Brain microvascular endothelial cell (primary cell): Measurements from ENCODE around the gene TMEM139.

Source experiments
- DNase-seq: peaks from one replicate; pipeline ENCODE4 v3.0.0-alpha.2; 2020
- H3K27ac ChIP-seq: fragments of 250-450 bp; sonication (Bioruptor Pico); 2 replicates; pipeline ENCODE4 v1.5.1; 2020; ENCODE audit warnings: mild to moderate bottlenecking, moderate library complexity
- H3K27me3 ChIP-seq: fragments of 250-450 bp; sonication (Bioruptor Pico); replicated peaks from 2 replicates; pipeline ENCODE4 v1.5.1; 2020; ENCODE audit warnings: mild to moderate bottlenecking
- H3K36me3 ChIP-seq: fragments of 250-450 bp; sonication (Bioruptor Pico); replicated peaks from 2 replicates; pipeline ENCODE4 v1.5.1; 2020; ENCODE audit warnings: mild to moderate bottlenecking
- H3K4me3 ChIP-seq: 2 replicates; pipeline ENCODE4 v1.5.1; 2011; ENCODE audit warnings: low read depth, mild to moderate bottlenecking, control low read depth, low read length, moderate library complexity
- CTCF ChIP-seq: IDR thresholded peaks from 2 replicates; pipeline ENCODE4 v1.5.1; 2011; ENCODE audit warnings: low read depth, mild to moderate bottlenecking, moderate library complexity, low read length, control low read depth, inconsistent platforms; ENCODE audit errors: missing control alignments
- in situ Hi-C: cut with HindIII; loops from 2 replicates; pipeline ENCODE4 v1.10.0; 2017; ENCODE audit warnings: low sequenced_read_pairs, low pct_ligation_motif_present

TMEM139 gene

GRCh38 chr7:143252006-143252405, 32.8 kb upstream of the TMEM139 start:
- no peak for TF ChIP-seq CTCF
- Histone ChIP-seq H3K36me3 (no peaks in the 10 kb centered on the region), H3K27me3 (no peaks in the 10 kb centered on the region), H3K27ac (no peak overlapping the region), H3K4me3 (no peak overlapping the region)
- in situ Hi-C loops: no loop called here
- DNase-seq: no peak

DNA sequence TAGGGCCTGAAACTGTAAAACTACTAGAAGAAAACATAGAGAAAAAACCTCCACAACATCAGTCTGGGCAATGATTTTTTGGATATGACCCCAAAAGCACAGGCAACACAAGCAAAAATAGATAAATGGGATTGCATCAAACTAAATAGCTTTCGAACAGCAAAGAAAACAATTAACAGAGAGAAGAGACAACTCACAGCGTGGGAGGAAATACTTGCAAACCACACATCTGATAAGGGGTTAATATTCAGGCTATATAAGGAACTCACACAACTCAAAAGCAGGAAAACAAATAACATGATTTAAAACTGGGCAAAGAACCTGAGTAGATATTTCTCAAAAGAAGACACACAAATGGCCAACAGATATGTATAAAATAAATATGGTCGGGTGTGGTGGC, 29.2 kb upstream of the TMEM139 start:
- in situ Hi-C loops: no loop called here
- Histone ChIP-seq H3K27me3 (no peaks in the 10 kb centered on the region), H3K27ac (no peak overlapping the region), H3K36me3 (no peaks in the 10 kb centered on the region), H3K4me3 (no peak overlapping the region)
- DNase-seq: peak; percentile 48
- no peak for TF ChIP-seq CTCF

DNA sequence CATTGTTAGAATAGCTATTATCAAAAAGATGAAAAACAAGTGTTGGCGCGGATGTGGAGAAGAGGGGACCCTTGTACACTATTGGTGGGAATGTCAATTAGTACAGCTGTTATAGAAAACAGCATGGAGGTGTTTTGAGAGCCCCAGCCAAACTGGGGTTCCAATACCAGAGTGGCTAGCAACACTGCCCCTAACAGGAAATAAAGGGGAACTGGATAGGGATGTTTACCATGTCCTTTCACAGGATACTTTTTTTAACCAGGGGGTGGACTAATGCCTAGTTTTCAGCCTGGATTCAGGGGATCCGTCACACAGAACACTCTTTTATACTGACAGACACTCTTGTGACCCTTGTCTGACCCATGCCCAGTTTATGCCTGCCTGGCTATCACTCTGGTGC, 28.4 kb upstream of the TMEM139 start:
- in situ Hi-C loops: no loop called here
- H3K4me3 ChIP-seq: no peak overlapping the region
- peak; percentile 34 for TF ChIP-seq CTCF
- no peak for DNase-seq
- H3K36me3 ChIP-seq: no peaks in the 10 kb centered on the region
- no peak overlapping the region for H3K27ac ChIP-seq
- H3K27me3 ChIP-seq: no peaks in the 10 kb centered on the region

DNA sequence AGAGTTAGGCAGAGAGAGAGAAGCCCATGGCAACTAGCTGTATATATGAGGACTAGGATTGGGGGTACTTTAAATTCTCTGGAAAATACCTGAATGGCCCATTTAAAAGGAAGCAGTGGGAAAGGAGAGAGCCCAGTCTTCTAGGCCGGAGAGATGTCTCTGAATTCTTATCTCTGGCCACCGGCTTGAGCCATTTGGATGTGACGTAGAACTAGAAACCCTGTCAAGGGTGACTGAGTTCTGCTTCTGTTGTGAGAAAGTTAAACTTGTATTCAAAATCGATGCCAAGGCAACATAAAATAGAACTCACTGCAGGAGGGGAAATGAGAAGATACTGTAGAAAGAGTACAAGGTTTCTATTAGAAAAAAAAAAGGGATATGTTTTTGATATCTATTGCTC, 27.8 kb upstream of the TMEM139 start:
- DNase-seq: no peak
- Histone ChIP-seq H3K36me3 (no peaks in the 10 kb centered on the region), H3K27ac (no peak overlapping the region), H3K27me3 (no peaks in the 10 kb centered on the region), H3K4me3 (no peak overlapping the region)
- in situ Hi-C loops: no loop called here
- TF ChIP-seq CTCF: no peak

- in situ Hi-C loops: no loop called here
- Histone ChIP-seq H3K27ac (no peak overlapping the region), H3K36me3 (no peaks in the 10 kb centered on the region), H3K27me3 (no peaks in the 10 kb centered on the region), H3K4me3 (no peak overlapping the region)
- no peak for DNase-seq
- TF ChIP-seq CTCF: no peak
These were observed 27.3 kb upstream of the TMEM139 start for GRCh38 chr7:143257501-143257900.

- Histone ChIP-seq H3K27ac (no peak overlapping the region), H3K36me3 (no peaks in the 10 kb centered on the region), H3K27me3 (no peaks in the 10 kb centered on the region), H3K4me3 (no peak overlapping the region)
- in situ Hi-C loops: no loop called here
- DNase-seq: no peak
- no peak for TF ChIP-seq CTCF
These were observed 25.9 kb upstream of the TMEM139 start for GRCh38 chr7:143258831-143259230.
